Esophagus muscularis mucosa (tissue), 4 donors: Measurements from ENCODE around the gene GSTM5. TPM values are rescaled to one million over a fixed set of nuclear protein-coding genes. Genes with fewer than 3 reads are reported as not detected.
"Not testable (repeated sequence)": the region's sequence is repeated elsewhere in the genome, so short reads cannot be mapped to it uniquely, and the experiment has no call there.

ENCODE experiments used
- DNase-seq: peaks from one replicate; pipeline ENCODE4 v3.0.0-alpha.2; 2017; ENCODE audit errors: extremely low spot score
- H3K27ac ChIP-seq, 4 donors: fragments of 200-600 bp; sonication (generic); replicated peaks in 1 of 4; 1 replicate in 3 of 4; 2 replicates in 1 of 4; pipeline ENCODE4 v1.5.1; 2016 to 2019; ENCODE audit warnings: mild to moderate bottlenecking in 1 of 4
- H3K27me3 ChIP-seq, 4 donors: fragments of 200-600 bp; sonication (generic); one replicate each; pipeline versions ENCODE4 v1.5.1 to v1.6.0; 2016 to 2019
- H3K36me3 ChIP-seq, 4 donors: fragments of 200-600 bp; sonication (generic); one replicate each; pipeline ENCODE4 v1.5.1; 2016 to 2019
- H3K4me1 ChIP-seq, 4 donors: fragments of 200-600 bp; sonication (generic); one replicate each; pipeline ENCODE4 v1.5.1; 2016 to 2019
- H3K4me3 ChIP-seq, 4 donors: fragments of 200-600 bp; sonication (generic); 1 replicate in 2 of 4; 2 replicates in 2 of 4; pipeline ENCODE4 v1.5.1; 2016 to 2019; ENCODE audit warnings: mild to moderate bottlenecking in 4 of 4, moderate library complexity in 1 of 4
- H3K9me3 ChIP-seq, 4 donors: fragments of 200-600 bp; sonication (generic); 1 replicate in 3 of 4; 2 replicates in 1 of 4; pipeline ENCODE4 v1.5.1; 2016 to 2019
- CTCF ChIP-seq, 3 experiments: fragments of 200-600 bp in 2 of 3; fragments of 450-650 bp in 1 of 3; sonication (generic) in 2 of 3; IDR thresholded peaks; one replicate each; pipeline ENCODE4 v1.5.1; 2017 to 2019; ENCODE audit warnings: antibody characterized with exemption in 3 of 3, mild to moderate bottlenecking in 2 of 3, moderate library complexity in 1 of 3
- EP300 ChIP-seq: sonication (generic); formaldehyde crosslinking; IDR thresholded peaks from one replicate; pipeline ENCODE4 v1.6.1; 2017; ENCODE audit warnings: antibody characterized with exemption
- POLR2A ChIP-seq: fragments of 450-650 bp; IDR thresholded peaks from one replicate; pipeline ENCODE4 v1.6.1; 2017; ENCODE audit warnings: antibody characterized with exemption, moderate library complexity, mild to moderate bottlenecking, low read depth
- POLR2AphosphoS5 ChIP-seq, 2 donors: sonication (generic); formaldehyde crosslinking; IDR thresholded peaks; one replicate each; pipeline ENCODE4 v1.6.1; 2017; ENCODE audit warnings: antibody characterized with exemption in 2 of 2
- WGBS: methylation state at CpG from one replicate; pipeline ENCODE4 v1.1.5; 2018; 5-methylcytosine and 5-hydroxymethylcytosine counted together
- intact Hi-C: fragments of 100-400 bp; cut with DNase I; formaldehyde crosslinking; loops from one replicate; pipeline ENCODE4 v1.15.1; 2023
- total RNA-seq, 4 donors: library from RNA; depleted of rRNA; stranded (reverse); fragments of >200 nt; gene quantifications; one replicate each; pipeline versions ENCODE4 v1.1.0 to v1.2.1, GENCODE V29; 2016

GSTM5 gene
- total RNA-seq, 4 donors from 2014 or later = 4.2 to 7.6 (median 6.0) TPM

DNA sequence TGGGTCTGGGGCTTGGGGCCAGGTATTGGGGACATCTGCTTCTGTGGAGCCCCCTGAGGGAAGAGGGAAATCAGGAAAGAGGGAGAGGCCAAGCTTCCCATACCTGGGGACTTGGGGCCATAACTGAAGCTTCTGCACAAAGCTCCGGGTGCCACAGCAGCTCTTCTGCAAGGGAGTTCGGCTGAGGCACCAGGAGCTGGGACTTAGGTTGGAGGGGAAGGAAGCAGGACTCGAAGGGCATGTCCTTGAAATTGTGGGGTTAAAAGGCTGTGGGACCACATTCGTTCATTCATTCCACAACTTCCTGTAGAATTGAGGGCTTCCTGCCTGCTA, 53.4 kb downstream of the GSTM5 start:
- H3K4me3 ChIP-seq = no peak overlapping the region
- WGBS = 84% methylated on average over 4 of the region's 4 CpGs
- H3K4me1 ChIP-seq = peaks cover 0 to 3% (median 0%) of the 10 kb centered on the region in 4 donors
- H3K27me3 ChIP-seq = no peaks in the 10 kb centered on the region
- no peaks in the 10 kb centered on the region for H3K9me3 ChIP-seq
- H3K27ac ChIP-seq = no peak overlapping the region
- intact Hi-C loops = no loop called here
- DNase-seq = no peak
- H3K36me3 ChIP-seq = no peaks in the 10 kb centered on the region
- TF ChIP-seq POLR2A = no peak
- TF ChIP-seq EP300 = no peak
- TF ChIP-seq CTCF (IDR thresholded peaks at IDR 0.05) = no peak
- no peak for TF ChIP-seq POLR2AphosphoS5 (IDR thresholded peaks at IDR 0.05)

DNA sequence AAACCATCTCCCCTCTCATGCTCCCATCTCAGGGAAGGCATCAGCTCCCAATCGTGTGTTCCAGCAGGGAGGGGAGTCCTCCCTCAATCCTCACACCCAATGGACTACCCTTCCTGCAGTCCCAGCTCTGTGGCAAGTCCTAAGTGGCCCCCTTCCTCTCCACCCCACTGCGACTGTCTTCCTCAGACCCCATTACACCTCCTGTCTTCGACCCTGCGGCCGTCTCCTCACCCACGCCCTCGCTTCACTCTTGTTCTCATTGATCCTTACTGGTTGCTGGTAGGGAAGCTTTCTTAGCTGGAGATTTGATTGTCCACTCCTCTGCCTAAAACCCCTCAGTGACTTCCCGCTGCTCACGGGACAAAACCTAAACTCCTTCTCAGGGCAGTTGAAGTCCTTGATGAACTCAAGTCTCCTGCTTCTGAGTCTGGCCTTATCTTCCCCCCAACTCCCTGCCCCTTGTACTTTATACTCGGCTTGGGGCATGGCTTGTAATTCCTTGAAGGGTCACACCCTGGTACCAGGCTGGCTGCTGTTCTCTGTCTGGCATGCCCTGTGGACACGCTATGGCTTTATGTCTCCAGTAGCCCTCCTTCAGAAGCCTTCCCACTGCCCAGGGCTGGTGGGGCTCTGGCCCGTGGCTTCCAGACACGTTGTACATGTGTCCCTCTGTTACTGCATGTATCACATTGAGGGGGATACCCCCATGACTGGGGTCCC, 54.0 kb downstream of the GSTM5 start:
- Histone ChIP-seq H3K4me1 (no peaks in the 10 kb centered on the region), H3K27ac (no peak overlapping the region), H3K4me3 (no peak overlapping the region), H3K9me3 (no peaks in the 10 kb centered on the region), H3K36me3 (no peaks in the 10 kb centered on the region), H3K27me3 (no peaks in the 10 kb centered on the region)
- intact Hi-C loops = no loop called here
- TF ChIP-seq POLR2AphosphoS5 (IDR thresholded peaks at IDR 0.05) = no peak
- no peak for TF ChIP-seq CTCF (IDR thresholded peaks at IDR 0.05)
- no peak for TF ChIP-seq EP300
- TF ChIP-seq POLR2A = no peak
- WGBS = 87% methylated on average over 13 of the region's 13 CpGs
- no peak for DNase-seq

- H3K27ac ChIP-seq, H3K36me3 ChIP-seq, H3K27me3 ChIP-seq, H3K4me3 ChIP-seq, intact Hi-C loops, DNase-seq, H3K9me3 ChIP-seq, H3K4me1 ChIP-seq: not testable (repeated sequence)
- WGBS = 83% methylated on average over 17 of the region's 17 CpGs
These were observed 55.1 kb downstream of the GSTM5 start for GRCh38 chr1:109766991-109767636.

Other genes starting within 250 kb of the GSTM5 start
- gene SYPL2, start 245.7 kb upstream of the GSTM5 start, total RNA-seq = 1 to 10 TPM; 2.7 to 8.0 (median 4.6) TPM
- 1 to 10 TPM; 2.2 to 3.3 (median 2.7) TPM for gene ATXN7L2, start 228.3 kb upstream of the GSTM5 start, total RNA-seq
- 10 to 100 TPM in 2 of 4 donors, 1 to 10 TPM in 2; 6.2 to 16.4 (median 8.2) TPM for gene CYB561D1, start 218.2 kb upstream of the GSTM5 start, total RNA-seq
- 10 to 100 TPM in 2 of 4 donors, 1 to 10 TPM in 2; 8.4 to 23.7 (median 14.0) TPM for gene AMIGO1, start 202.5 kb upstream of the GSTM5 start, total RNA-seq
- not detected for gene GPR61, start 172.4 kb upstream of the GSTM5 start, total RNA-seq
- gene GNAI3, start 163.6 kb upstream of the GSTM5 start, total RNA-seq = 1 to 10 TPM; 5.9 to 7.2 (median 6.6) TPM
- under 1 TPM in 1 of 4 donors, not detected in 3; 0.33 TPM for gene GNAT2, start 92.6 kb upstream of the GSTM5 start, total RNA-seq
- gene AMPD2, start 92.4 kb upstream of the GSTM5 start, total RNA-seq = 10 to 100 TPM; 23.7 to 38.8 (median 33.2) TPM
- 10 to 100 TPM; 33.1 to 43.1 (median 39.1) TPM for gene GSTM4, start 56.2 kb upstream of the GSTM5 start, total RNA-seq
- gene GSTM2, start 44.2 kb upstream of the GSTM5 start, total RNA-seq = 10 to 100 TPM; 19.9 to 59.0 (median 39.3) TPM
- gene GSTM1, start 24.4 kb upstream of the GSTM5 start, total RNA-seq = 10 to 100 TPM in 1 of 4 donors, not detected in 3; 23.1 TPM
- gene GSTM3, start 28.8 kb downstream of the GSTM5 start, total RNA-seq = 100 to 1,000 TPM in 1 of 4 donors, 10 to 100 TPM in 3; 64.6 to 111 (median 76.9) TPM
- under 1 TPM in 1 of 4 donors, not detected in 3; 0.52 TPM for gene EPS8L3, start 51.7 kb downstream of the GSTM5 start, total RNA-seq
- gene CSF1, start 198.6 kb downstream of the GSTM5 start, total RNA-seq = 10 to 100 TPM; 27.0 to 92.6 (median 48.1) TPM